HK-2 (cell line): ENCODE data around the gene CCL17.
"Not testable (repeated sequence)": the region's sequence is repeated elsewhere in the genome, so short reads cannot be mapped to it uniquely, and the experiment has no call there.

Source experiments
- DNase-seq: peaks from one replicate; pipeline ENCODE4 v3.0.0-alpha.2; 2018; ENCODE audit not compliant: unreplicated experiment

Gene CCL17

DNA sequence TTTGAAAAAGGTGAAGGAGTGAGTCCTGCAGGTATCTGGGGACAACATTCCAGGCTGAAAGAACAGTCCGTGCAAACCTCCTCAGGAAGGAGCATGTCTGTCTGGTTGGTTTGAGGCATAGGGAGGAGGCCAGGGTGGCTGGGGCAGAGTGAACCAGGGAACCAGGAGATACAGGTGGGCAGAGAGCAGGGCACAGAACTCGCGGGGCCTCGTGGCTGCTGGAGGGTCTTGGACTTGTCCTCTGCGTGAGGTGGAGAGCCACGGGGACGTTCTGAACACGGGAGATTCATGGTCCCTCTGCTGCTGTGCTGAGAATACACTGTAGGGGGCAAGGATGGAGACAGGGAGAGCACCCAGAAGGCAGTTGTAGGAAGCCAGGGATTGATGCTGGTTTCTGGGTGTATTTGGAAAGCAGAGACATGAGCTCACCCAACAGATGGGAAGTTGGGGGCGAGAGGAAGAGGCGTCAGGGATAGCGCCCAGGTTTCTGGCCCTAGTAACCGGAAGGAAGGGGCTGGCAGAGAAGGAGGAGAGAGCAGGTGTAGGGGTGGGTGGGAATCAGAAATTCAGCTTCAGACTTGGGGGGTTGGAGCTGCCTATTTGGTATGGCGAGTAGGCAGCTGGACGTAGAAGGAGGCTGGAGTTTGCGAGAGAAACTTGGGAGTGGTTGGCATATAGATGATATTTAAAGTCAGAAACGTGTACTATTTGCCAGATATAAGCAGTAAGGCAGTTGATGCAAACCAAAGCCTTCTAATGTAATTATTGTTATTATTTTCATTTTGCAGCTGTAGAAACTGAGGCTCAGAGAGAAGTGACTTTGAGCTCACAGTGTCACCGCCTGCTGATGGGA, at the start of gene CCL17:
Gene CCL17, plus strand, starts transcription at position 803 of the 853 bp plus-strand sequence. CDS start 9,166 bp downstream, outside the sequence.
- no peak for DNase-seq

DNA sequence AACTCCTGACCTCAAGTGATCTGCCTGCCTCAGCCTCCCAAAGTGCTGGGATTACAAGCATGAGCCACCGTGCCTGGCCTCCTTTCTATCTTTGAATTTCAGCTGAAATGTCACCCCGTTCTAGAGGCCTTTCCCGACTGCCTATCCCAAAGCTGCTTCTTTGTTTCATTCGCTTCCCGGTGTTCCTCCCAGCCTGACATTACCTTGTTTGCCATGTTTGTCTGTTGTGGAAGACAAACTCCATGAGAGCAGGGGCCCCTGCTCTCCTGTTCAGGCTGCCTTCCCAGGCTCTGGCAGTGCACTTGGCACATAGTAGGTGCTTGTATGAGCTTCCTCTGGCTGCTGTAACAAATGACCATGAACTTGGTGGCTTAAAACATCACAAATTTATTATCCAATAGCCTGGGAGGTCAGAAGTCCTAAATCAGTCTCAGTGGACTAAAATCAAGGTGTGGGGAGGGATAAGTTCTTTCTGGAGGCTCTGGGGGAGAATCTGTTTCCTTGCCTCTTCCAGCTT, 48.6 kb upstream of the CCL17 start:
- DNase-seq, result no peak

- no peak for DNase-seq
These were observed 48.0 kb upstream of the CCL17 start for GRCh38 chr16:57356547-57356946.

DNA sequence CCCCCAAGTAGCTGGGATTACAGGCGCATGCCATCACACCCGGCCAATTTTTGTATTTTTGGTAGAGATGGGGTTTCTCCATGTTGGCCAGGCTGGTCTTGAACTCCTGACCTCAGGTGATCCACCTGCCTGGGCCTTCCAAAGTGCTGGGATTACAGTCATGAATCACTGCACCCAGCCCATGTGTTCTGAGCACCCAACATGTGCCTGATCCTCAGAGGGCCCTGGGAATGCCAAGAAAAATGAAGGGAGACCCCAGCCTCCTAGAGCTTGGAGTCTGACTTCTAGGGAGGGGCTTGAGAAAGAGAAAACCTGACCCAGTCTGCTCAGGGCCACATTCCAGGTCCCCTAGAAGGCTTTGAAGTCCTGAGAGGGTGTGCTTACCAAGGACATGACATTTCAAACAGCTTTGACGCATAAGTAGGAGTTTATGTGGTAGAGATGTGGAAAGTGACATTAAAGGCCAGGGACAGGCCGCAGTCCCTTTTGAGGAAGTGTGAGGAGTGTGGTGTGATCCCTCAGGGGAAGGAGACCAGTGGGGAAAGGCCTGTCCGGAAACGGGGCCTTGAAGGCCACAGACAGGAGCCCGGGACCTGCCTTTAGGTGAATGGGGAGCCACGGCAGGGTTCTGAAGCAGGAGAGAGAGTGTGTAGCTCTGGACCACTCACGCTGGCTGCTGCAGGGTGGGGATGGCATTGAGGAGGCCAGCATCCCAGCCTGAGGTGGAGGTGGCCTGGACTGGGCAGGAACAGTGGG, 47.1 kb upstream of the CCL17 start:
- DNase-seq, result no peak

DNA sequence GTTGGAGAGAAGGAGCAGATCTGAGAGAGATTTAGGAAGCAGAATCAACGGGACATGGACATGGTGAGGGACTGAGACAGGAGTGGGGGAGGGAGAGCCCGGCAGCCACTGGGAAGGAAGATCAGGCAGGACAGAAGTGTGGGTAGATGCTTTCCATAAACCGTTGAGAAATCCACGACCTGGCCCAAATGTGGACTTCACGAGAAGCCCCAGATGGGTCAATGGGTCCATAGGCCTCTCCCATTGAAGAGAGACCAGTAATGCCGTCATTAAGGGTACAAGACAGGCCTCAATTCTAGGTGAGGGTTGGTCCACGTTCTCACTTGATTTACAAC, 46.5 kb upstream of the CCL17 start:
- no peak for DNase-seq

DNA sequence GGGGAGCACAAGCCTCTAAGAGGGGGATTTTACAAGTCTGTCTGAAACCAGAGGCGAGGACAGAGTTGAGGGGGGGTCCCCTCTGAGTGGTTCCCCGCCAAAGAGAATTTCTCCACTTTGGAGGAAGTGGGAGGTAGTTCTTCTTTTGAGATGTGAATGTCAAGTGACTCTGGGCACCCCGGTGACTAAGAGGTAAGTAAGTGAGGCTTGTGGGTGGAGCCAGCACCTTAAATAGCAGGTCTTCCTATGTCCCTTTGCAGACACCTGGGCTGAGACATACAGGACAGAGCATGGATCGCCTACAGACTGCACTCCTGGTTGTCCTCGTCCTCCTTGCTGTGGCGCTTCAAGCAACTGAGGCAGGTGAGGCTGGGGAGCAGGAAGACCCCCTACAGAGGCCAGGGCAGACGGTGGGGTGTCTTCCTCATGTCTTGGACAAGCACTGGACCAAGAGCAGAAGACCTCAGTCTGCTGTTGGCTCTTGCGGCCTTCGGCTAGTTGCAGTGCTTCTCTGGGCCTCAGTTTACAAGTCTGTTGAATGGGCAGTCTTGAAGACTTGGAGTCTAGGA, 46.0 kb upstream of the CCL17 start, which contains the start of gene CCL22:
Gene CCL22, plus strand, starts transcription at position 257 of the 569 bp plus-strand sequence. Its CDS starts 34 bp downstream, at position 291.
- no peak for DNase-seq

DNA sequence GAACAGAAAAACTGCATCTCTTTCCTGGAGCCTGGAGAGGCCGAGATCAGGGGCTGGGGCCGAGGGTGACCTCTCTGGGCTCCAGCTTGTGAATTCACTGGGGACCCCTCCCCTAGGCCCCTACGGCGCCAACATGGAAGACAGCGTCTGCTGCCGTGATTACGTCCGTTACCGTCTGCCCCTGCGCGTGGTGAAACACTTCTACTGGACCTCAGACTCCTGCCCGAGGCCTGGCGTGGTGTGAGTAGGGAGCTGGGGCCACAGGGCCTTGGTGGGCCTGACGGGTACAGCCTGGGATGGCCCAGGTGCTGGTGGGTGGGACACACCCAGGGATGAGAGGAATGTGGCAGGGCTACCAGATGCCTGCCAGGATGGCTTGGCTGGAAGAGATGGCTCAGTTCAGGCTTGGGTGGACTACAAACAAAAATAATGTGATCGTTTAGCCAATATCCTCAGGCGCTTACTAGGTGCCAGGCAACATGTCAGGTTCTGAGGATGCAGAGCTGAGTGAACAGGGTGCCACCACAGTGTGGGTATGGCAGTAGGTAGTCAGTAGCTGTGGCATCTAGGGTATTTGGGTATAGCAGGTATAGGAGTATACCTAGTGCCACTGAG, 44.1 kb upstream of the CCL17 start:
- DNase-seq, result no peak

DNA sequence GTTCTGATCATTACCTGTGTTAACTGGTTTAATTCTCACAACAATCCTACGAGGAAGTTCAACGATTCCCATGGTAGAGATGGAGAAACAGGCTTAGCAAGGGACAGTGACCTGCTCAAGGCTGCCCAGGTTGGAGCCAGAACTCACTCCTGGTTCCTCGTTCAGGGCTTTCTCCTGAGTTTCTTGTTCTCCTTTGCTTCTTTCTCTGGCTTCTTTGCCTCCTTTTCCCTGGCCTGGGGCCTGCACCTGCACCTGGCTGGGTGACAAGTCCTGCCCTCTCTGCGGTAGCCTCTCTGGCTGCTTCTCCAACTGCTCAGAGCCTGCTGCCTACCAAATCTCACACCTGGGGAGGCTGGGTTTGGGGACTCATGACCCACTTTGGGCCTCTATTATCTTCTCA, 43.2 kb upstream of the CCL17 start:
- DNase-seq, result no peak

DNA sequence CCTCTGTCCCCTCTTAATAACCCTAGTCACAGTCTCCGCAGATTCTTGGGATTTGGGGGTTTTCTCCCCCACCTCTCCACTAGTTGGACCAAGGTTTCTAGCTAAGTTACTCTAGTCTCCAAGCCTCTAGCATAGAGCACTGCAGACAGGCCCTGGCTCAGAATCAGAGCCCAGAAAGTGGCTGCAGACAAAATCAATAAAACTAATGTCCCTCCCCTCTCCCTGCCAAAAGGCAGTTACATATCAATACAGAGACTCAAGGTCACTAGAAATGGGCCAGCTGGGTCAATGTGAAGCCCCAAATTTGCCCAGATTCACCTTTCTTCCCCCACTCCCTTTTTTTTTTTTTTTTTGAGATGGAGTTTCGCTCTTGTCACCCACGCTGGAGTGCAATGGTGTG, 40.4 kb upstream of the CCL17 start:
- DNase-seq, result no peak

GRCh38 chr16:57366544-57367040, 38.0 kb upstream of the CCL17 start:
- DNase-seq, result no peak

- no peak for DNase-seq
These were observed 37.3 kb upstream of the CCL17 start for GRCh38 chr16:57367116-57367752.

DNA sequence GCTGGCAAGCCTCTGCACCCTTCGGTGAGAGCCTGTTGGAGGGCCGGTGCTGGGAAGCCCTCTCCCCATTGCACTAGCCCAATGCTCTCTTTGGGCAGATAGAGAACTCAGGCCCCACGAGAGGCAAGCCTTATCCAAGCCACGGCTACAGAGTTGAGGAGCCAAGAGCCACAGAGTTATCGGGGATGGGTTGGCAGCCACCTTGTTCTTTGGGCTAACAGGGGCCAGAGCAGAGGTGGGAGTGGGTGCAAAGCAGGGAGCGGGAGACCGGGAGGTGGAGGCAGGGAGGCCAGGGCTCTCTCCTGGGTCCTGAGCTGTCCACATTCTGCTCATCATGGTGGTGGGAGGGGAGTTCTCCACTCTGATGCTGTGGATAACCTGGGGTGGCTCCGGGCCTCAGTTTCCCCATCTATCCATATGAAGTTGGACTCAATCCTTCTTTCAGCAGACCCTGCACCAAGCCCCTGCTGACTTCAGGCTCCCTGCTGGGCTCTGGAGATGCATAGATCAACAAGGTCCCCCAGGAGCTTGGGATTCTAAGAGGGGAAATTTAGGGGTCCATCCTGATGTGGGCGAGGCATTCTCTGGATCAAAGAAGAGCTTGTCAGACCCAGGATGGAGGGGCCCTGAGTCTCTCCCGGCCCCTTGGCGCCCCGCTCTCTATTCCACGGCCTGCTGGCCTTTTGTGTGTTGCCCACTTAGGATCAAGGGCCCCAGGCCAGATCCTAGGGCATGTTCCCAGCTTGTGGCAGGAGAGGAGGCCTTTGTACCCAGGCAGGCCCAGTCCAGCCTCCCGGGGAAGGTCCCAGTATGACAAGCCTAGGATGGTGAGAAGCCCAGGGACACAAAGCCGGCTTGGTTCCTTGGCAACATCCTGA, 32.8 kb upstream of the CCL17 start:
- no peak for DNase-seq

GRCh38 chr16:57372372-57373116, 32.0 kb upstream of the CCL17 start, which contains the start of gene CX3CL1:
Gene CX3CL1, plus strand, starts transcription at chr16:57372490. Its CDS starts 79 bp downstream, at chr16:57372569.
- peak; percentile 74 for DNase-seq

GRCh38 chr16:57373117-57373947, 31.2 kb upstream of the CCL17 start:
- DNase-seq, result peak; percentile 19

DNA sequence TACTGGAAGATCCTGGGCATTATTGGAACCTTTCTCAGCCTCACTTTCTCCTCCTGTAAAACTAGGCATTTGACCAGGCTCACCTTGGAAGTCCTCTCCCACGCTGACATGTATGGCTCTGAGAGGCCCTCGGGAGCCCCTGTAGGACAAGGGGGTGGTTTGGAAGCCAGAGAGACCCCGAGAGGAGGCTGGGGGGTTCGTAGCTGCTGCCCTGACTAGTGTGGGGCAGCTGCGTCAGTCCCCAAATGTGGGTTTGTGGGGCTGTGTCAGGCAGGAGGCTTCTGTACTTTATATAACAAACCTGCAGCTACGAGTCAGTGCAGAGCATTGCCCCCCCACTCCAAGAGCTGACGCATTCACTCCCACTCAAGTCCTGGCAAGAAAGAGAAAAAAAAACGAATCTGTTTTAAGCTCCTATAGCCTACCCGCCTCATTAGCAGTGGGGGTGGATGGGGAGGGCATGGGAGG, 30.5 kb upstream of the CCL17 start:
- DNase-seq, result peak; percentile 46

DNA sequence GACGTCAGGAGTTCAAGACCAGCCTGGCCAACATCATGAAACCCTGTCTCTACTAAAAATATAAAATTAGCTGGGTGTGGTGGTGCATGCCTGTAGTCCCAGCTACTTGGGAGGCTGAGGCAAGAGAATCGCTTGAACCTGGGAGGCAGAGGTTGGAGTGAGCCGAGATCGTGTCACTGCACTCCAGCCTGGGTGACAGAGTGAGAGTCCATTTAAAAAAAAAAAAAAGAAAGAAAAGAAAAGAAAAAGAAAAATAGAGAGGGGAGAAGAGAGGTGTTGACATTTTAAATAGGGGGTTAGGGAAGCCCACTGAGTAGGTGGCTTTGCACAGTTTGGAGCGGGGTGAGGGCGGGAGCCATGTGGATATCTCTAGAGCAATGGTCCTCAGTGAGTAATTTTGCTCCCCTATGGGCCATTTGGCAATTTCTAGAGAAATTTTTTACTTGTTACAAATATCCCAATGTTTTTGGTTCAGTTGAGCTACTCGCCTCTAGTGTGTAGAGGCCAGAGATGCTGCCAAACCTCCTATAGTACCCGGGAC, 29.6 kb upstream of the CCL17 start:
- DNase-seq, result not testable (repeated sequence)

GRCh38 chr16:57376313-57376818, 28.2 kb upstream of the CCL17 start:
- DNase-seq, result no peak
